ENCODE results near the gene EID3.
"Not testable (repeated sequence)": the region's sequence is repeated elsewhere in the genome, so short reads cannot be mapped to it uniquely, and the experiment has no call there.

Gene EID3

DNA sequence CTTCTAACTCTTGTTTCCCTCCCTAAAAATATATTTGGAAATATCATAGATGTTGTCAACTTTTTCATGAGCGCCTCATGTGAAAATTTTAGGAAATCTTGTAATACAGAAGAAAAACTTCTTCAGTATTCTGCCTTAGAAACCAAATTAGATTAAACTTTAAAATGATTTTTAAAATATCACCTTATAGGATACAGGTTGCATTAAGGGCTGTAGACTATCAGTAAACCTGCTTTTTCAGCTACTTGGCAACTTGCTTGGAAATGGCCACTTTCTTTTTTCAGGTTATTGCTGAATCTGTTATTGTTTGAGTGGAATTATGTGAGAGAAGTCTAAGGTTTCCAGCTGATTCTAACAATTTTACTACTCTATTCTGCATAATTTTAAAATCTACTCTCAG, 9.1 kb downstream of the EID3 start:
- DNase-seq (ENCODE audit: low read depth in 2 of 2) = no peak

DNA sequence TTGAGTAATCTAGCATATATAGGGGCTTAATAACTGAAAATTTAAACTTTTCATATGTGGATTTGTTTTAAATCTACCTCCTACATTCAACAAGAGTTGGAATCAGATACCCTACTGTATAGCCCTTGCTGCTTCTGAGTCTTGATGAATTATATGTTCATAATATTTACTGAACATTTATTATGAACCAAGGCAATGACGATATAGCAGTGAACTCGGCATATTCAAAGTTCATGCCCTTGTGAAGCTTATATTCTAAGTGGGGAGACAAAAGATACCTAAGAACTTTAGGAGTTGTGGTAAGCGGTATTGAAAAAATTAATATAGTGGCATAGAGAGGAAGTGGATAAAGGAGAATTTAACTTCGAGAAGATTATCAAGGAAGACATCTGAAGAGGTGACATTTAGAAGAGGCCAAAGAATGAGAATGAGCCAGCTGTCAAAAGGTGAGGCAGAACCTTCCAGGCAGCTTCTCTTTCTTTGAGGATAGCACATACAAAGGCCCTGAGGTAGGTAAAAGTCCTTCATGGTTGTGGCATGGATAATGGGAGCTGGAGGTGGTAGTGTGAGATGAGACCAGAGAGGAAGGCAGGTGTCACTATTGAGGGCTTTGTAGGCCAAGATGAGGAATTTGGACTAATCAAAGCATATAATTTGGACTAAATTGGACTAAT, 10.2 kb downstream of the EID3 start:
- DNase-seq (ENCODE audit: low read depth in 2 of 2) = no peak

DNA sequence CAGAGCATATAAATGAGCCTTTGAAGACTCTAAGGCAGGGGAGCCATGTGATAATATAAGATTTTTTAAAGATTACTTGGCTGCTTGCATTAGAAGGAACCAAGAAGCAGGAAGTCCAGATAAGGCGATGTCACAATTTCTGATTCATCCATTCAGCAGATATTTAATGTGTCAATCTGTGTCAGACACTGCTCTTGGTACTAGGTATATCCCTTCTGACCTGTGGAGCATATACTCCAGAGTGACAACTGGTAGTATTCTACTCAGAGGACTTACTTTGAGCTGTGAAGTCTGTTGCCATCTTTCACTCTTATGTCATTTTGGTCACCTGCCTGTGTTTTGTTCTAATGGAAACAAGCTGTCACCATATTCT, 10.7 kb downstream of the EID3 start:
- no peak for DNase-seq (ENCODE audit: low read depth in 2 of 2)

DNA sequence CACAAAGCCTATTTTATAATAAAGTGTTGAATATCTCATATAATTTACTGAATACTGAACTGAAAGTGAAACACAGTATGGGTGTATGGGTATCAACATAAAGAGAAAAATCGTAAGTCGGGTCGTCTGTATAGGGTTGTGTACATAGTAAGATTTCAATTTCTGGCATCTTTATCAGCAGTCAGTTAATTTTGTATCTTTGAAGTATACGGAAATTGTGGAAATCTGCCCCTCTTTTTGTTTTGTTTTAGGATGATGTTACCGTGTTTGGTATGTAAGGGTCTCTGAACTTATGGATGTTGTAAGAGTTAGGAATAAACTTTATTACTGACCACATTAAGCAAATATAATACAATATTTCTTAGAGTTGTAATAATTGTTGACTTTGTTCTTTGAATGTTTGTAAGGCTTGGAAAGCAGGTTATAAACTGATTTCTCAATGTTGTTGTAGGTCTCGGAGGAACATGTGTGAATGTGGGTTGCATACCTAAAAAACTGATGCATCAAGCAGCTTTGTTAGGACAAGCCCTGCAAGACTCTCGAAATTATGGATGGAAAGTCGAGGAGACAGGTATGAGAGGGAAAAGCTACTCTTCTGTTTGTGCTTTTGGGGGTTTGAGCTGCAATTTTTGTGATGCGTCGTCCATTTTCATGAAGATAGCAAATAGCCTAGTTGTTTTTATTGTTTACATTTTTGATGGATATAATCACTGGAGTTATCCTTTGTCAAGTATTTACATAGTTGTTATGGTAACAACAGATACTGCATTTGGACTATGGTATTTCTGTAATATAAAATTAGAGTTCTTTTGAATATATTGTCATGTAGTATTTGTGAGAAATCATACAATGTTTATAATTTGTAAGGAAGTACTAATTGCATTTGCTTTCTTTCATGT, 12.0 kb downstream of the EID3 start:
- DNase-seq (ENCODE audit: low read depth in 2 of 2) = no peak

DNA sequence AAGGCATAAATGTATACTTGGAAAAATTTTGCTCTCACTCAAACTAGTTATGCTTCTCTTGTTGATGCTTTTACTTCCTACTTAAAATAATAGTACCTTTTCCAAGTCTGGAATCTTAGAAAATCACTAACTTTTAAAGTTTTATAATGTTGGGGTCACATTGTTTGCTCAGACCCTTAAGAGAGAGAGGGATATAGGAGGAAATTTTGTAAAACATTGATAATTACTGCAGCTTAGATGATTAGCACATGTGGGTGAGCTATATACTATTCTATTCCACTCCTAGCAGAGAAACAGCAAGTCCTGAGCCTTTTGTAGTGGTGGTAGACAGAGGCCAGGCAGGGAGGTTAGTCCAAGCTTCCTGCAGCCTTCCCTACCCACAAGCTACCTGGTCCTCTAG, 13.4 kb downstream of the EID3 start:
- no peak for DNase-seq (ENCODE audit: low read depth in 2 of 2)

DNA sequence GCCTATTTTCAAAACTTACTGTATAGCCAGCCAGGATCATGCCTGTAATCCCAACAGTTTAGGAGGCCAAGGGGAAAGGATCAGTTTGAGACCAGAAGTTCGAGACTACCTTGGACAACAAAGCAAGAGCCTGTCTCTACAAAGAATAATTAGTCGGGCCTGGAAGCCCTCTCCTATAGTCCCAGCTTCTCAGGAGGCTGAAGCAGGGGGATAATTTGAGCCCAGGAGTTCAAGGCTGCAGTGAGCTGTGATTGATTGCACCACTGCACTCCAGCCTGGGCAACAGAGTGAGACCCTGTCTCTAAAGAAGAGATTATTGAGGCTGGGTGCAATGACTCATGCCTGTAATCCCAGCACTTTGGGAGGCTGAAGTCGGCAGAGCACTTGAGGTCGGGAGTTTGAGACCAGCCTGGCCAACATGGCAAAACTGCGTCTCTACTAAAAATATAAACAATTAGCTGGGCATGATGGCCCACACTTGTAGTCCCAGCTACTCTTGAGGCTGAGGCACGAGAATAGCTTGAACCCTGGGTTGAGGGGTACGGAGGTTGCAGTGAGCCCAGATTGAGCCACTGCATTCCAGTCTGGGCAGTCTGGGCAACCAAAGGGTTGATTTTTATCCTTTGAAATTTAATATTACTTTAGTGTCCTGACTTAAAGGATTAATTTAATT, 14.1 kb downstream of the EID3 start:
- no peak for DNase-seq (ENCODE audit: low read depth in 2 of 2)

DNA sequence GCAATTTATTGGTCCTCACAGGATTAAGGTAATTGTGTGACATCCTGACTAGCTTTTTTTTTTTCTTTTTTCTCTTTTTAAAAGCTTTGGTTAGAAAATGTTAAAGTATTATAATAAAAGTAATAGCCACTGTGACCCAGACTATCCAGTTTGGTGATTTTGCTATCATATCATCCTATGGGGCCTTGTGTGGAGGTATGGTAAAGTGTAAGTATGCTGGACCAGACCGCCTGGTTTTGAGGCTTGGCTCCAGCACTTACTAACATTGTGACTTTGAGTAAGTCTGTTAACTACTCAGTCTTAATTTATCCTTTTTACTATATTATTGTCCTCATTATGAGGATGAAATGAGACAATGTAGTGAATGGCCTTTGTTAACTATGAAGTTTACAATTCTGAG, 15.5 kb downstream of the EID3 start:
- no peak for DNase-seq (ENCODE audit: low read depth in 2 of 2)

DNA sequence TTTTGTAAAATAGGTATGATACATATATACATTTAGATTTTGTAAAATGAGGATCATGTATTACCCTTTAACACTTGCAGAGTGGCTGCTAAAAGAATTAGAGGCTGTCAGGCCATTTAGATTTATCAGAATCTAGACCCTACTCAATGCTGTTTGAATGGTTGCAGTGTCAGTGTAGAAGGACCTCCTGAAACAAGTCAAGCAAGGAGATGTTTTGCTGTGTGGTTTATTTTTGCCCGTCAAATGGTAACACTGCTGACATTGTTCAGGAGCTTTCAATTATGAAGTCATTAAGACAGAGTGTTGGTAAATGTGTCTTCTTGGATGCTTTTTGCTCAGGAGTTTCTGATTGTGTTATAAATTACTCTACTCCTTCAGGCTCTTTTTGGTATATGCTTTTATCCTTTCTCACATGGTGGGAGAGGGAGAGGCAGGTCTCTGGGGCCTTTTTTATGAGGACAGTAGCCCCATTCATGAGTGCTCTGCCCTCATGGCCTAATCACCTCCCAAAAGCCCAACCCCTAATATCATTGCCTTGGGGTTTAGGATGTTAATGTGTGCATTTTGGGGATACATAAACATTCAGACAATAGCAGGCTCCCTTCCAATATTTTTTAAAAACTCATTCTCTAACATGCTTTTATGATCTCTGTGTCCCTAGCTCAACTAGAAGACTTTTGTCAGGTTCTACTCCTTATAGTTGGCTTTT, 16.5 kb downstream of the EID3 start:
- no peak for DNase-seq (ENCODE audit: low read depth in 2 of 2)

DNA sequence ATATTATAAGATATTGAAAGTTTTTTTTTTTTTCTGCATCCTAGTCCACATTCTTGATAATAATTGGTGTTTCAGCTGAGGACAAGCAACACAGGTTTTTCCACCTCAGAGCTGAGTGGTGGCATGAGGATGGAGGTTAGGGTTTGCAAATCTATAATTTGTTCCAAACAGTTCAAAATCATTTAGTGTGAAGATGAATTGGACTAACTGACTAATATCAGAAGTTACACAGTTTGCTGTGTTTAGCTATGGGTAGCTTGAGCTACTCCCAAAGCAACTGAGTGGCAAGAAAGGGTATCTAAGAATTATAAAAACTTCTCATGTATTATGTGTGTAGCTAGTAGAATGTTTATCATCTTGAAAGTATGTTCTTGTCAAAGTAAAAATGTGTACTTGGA, 17.1 kb downstream of the EID3 start:
- DNase-seq (ENCODE audit: low read depth in 2 of 2) = no peak

DNA sequence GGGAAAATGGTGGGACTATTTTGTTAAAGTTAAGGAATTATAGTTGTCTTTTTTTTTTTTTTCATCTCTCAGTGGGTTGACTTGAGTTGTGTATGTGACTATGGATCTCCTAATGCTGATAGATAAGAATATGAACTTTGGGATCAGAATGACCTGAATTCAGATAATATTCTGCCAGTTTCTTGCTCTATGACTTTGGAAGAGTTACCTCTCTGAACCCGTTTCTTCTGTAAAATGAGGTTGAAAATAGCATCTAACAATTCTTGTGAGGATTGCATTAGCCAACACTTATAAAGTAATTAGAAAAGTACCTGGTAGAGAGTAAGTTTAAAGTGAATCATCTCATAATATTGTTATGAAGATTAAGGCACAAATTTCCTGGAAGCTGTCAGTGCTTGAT, 18.4 kb downstream of the EID3 start:
- no peak for DNase-seq (ENCODE audit: low read depth in 2 of 2)

DNA sequence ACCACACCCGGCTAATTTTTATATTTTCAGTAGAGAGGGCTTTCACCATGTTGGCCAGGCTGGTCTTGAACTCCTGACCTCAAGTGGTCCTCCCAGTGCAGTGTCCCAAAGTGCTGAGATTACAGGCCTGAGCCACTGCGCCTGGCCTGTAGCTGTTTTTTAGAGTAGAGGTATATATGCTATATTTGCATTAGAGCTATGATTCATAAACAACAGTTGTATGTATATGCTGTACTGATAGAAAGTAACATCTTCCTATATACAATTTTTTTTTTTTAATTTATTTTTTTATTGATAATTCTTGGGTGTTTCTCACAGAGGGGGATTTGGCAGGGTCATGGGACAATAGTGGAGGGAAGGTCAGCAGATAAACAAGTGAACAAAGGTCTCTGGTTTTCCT, 19.0 kb downstream of the EID3 start:
- DNase-seq (ENCODE audit: low read depth in 2 of 2) = not testable (repeated sequence)

DNA sequence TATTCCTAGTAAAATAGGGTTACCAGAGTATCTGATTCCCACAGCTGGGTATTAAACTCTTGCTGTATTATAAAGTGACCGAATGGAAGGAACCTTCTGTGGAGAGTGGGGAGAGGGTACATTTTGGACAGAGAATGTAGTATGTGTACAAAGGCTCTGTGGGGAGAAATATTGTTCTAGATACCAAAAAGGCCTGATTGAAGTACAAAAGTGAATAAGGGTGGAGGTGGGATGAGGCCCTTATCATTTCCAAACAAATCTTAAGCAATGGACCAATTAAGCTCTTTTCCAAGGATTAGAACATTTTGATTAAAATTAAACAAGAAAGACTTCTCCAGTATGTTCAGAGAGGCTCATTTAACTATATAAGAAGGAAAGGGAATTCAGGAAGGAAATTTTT, 20.4 kb downstream of the EID3 start:
- DNase-seq (ENCODE audit: low read depth in 2 of 2) = no peak

DNA sequence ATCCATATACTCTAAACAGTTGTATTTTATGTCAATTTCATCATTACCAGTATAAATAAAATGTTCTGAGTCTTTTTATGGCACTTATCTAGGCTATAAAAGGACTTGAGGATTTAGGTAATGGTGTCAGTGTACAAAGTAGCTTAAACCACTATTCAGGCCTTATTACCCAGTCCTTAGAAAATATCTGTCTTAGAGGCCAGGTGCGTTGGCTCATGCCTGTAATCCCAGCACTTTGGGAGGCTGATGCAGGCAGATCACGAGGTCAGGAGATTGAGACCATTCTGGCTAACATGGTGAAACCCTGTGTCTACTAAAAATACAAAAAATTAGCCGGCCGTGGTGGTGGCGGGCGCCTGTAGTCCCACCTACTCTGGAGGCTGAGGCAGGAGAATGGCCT, 24.7 kb downstream of the EID3 start:
- DNase-seq (ENCODE audit: low read depth in 2 of 2) = not testable (repeated sequence)

DNA sequence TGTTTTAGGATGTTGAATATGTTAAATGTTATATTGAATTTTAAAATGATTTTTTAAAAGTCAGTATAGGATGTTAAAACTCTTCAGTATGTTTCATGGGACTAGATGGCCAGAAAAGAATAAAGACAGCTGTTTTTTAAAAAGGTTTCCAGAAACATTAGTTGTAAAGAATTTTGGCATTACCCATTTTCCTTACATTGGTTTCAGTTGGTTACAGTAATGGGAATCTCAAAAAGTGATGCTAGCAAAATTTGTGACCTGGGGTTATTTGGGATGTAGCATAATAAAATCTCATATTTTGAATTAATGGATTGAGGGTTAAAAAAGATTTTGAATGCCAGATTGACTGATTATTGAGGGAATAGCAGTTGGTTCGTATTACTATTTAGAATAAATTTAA, 25.3 kb downstream of the EID3 start:
- DNase-seq (ENCODE audit: low read depth in 2 of 2) = no peak

DNA sequence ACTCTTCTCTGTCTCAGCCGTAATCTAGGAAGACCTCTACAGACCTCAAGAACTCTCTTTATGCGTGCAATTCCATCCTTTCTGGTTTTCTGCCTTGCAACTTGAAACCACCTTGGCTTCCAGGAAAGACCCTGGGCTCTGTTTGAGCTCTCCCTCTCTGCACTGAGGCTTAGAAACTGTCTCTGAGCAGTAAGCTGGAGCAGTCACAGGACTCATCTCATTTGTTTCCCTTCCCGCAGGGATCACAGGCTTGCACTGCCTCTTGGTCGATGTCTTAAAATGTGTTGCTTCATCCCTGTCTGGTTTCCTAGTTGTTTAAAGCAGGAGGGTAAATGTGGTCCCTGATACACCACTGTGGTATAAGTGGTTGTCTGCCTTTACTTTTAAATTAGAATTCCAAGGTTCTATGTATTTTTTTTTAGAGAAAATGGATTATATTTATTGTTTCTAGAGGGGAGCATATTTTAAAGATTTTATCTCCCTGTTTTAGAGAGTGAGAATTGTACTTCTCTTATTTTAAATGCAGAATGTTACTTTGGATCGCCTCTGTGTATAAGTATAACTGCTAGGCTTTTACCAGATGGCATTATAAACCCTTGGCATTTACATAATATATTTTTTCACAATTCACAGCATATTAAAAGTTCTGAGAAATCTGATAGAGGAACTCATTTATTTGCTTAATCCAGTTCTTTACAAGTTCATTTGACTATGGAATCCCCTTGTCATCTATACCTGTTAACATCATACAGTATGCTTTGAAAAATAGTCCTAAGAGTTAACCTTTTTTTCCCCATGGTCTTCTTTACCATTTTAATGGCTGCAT, 26.4 kb downstream of the EID3 start:
- DNase-seq (ENCODE audit: low read depth in 2 of 2) = no peak

DNA sequence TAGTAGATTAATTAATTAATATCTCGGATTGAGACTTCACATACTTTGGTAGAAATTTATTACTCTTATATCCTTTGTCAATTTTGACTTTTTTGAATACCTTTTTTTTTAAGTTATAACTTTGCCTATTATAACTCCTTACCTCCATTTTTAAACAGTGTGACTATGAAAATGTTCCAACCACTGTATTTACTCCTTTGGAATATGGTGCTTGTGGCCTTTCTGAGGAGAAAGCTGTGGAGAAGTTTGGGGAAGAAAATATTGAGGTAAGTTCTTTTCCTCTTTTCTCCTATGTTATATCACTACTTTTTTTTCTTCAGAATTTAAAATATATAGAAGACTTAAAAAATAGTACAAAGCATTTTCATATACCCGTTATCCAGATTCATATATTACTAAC, 27.8 kb downstream of the EID3 start:
- no peak for DNase-seq (ENCODE audit: low read depth in 2 of 2)

DNA sequence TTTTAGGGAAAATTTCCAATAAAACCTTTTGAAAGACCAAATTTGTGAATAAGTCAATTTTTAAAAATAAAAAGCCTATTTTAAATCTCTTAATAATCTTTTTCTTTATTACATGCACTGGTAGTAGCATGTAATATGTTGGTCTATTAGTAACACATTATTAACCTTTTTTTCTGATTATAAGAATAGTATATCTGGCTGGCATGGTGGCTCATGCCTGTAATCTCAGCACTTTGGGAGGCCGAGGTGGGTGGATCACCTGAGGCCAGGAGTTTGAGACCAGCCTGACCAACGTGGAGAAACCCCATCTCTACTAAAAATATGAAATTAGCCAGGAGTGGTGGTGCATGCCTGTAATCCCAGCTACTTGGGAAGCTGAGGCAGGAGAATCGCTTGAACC, 28.7 kb downstream of the EID3 start:
- DNase-seq (ENCODE audit: low read depth in 2 of 2) = not testable (repeated sequence)

DNA sequence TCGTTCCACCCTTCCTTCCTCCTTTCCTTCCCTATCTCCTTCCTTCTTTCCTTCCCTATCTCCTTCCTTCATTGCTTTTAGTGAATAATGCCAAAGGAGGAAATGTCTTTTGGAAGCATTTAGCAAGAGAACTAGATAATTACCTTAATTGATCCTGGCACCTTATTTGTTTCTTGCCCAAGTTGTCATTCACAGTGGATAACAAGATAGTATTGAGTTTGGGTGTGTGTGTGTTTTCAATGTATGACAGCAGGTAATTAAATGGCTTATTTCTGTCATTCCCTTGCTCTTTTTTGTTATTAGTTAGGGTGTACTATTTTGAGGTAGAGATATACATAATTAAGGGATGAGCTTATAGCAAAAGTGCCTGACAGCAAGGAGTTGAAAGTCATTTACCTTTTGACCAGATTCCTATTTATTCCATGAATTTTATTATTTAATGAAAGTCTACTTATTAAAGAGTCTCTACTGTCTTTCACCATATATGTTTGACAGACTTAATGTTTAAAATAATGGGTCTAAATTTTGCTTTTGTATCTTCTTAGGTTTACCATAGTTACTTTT, 30.2 kb downstream of the EID3 start:
- DNase-seq (ENCODE audit: low read depth in 2 of 2) = no peak

DNA sequence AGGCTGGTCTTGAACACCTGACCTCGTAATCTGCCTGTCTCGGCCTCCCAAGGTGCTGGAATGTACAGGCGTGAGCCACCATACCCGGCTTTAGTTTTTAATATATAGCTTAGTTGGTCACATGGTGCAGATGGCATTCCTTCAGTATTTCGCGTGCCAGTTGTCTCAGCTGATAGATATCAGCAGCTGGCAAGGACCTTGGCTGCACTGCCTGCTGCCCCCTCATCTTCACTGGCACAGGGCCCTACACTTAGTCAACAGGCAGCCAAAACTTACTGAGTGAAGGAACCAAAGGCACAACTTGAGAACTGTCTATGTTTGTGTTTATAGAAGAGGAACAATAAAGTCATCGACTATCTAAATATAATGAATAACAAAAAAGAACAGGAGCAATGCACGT, 31.0 kb downstream of the EID3 start:
- DNase-seq (ENCODE audit: low read depth in 2 of 2) = no peak

DNA sequence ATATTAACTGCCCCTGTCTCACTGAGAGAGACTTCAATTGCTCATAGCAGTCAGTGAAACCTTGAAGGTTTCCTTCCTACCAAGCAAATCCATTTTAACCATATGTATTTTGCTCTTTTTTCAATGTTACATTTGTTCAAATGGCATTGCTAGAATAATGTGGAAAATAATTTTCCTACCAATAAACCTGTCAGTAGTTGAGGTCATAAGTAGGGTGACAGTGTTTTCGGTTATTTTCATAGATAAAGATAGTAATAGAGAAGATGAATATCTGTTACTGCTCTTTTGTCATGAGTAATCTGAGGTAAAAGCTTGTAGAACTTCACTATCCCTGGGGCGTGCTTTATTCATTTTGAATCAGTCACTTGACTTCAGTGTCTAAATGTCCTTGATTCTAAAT, 32.6 kb downstream of the EID3 start:
- DNase-seq (ENCODE audit: low read depth in 2 of 2) = no peak

DNA sequence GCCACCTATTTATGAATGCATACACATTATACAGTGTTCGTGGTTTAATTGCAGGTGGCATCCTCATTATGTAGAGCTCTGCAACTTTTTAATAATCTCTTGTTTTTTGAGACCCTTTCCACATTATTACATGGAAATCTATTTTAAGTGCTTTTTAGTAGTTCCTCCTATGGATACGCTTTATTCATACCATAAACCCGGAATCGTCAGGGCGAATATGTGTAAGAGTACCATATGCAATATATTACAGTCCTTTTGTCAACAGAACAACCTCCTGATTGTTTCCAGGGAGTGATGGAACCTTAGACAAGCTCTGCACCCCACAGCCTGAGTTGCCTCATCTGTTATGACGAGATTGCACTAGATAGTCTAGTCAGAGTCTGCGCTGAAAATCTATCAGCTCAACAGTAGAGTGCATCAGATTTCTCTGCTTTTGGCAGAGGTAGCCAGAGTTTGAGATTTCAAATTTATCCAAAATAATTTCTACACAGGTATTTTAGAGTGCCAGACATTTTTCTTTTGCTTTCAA, 33.6 kb downstream of the EID3 start:
- no peak for DNase-seq (ENCODE audit: low read depth in 2 of 2)
